ENCODE data around the gene IRS2.
"Not testable (repeated sequence)": the region's sequence is repeated elsewhere in the genome, so short reads cannot be mapped to it uniquely, and the experiment has no call there.

IRS2 gene

GRCh38 chr13:109734002-109734785, 52.2 kb downstream of the IRS2 start:
- TF ChIP-seq CTCF (conservative IDR thresholded peaks at IDR 0.05; ENCODE audit: low read depth, low read length) = no peak
- no peak for DNase-seq (ENCODE audit: low read depth)
- H3K4me3 ChIP-seq (ENCODE audit: low read depth, low read length) = no peak overlapping the region

GRCh38 chr13:109733550-109733949, 52.8 kb downstream of the IRS2 start:
- no peak overlapping the region for H3K4me3 ChIP-seq (ENCODE audit: low read depth, low read length)
- no peak for TF ChIP-seq CTCF (conservative IDR thresholded peaks at IDR 0.05; ENCODE audit: low read depth, low read length)
- DNase-seq (ENCODE audit: low read depth) = no peak

GRCh38 chr13:109732470-109733170, 53.8 kb downstream of the IRS2 start:
- H3K4me3 ChIP-seq (ENCODE audit: low read depth, low read length); DNase-seq (ENCODE audit: low read depth): not testable (repeated sequence)

GRCh38 chr13:109730812-109731335, 55.5 kb downstream of the IRS2 start:
- TF ChIP-seq CTCF (conservative IDR thresholded peaks at IDR 0.05; ENCODE audit: low read depth, low read length) = no peak
- no peak overlapping the region for H3K4me3 ChIP-seq (ENCODE audit: low read depth, low read length)
- no peak for DNase-seq (ENCODE audit: low read depth)

- DNase-seq (ENCODE audit: low read depth) = peak; percentile 47
- TF ChIP-seq CTCF (conservative IDR thresholded peaks at IDR 0.05; ENCODE audit: low read depth, low read length) = no peak
- no peak overlapping the region for H3K4me3 ChIP-seq (ENCODE audit: low read depth, low read length)
Observed at GRCh38 chr13:109728791-109729731, 57.3 kb downstream of the IRS2 start.

- no peak overlapping the region for H3K4me3 ChIP-seq (ENCODE audit: low read depth, low read length)
- TF ChIP-seq CTCF (conservative IDR thresholded peaks at IDR 0.05; ENCODE audit: low read depth, low read length) = no peak
- DNase-seq (ENCODE audit: low read depth) = no peak
Observed at GRCh38 chr13:109728061-109728460, 58.3 kb downstream of the IRS2 start.

- H3K4me3 ChIP-seq (ENCODE audit: low read depth, low read length) = no peak overlapping the region
- TF ChIP-seq CTCF (conservative IDR thresholded peaks at IDR 0.05; ENCODE audit: low read depth, low read length) = no peak
- DNase-seq (ENCODE audit: low read depth) = no peak
Observed at GRCh38 chr13:109727251-109727650, 59.1 kb downstream of the IRS2 start.
